Ecto neural progenitor cell (in vitro differentiated cells): ENCODE data around the gene CANX.
A peak's percentile ranks its signal among the peaks of the same experiment; 100 is the strongest.
"Not testable (repeated sequence)": the region's sequence is repeated elsewhere in the genome, so short reads cannot be mapped to it uniquely, and the experiment has no call there.

ENCODE experiments used
- DNase-seq: peaks from one replicate; pipeline ENCODE4 v3.0.0-alpha.2; 2018; ENCODE audit warnings: low spot score

CANX gene, protein sequence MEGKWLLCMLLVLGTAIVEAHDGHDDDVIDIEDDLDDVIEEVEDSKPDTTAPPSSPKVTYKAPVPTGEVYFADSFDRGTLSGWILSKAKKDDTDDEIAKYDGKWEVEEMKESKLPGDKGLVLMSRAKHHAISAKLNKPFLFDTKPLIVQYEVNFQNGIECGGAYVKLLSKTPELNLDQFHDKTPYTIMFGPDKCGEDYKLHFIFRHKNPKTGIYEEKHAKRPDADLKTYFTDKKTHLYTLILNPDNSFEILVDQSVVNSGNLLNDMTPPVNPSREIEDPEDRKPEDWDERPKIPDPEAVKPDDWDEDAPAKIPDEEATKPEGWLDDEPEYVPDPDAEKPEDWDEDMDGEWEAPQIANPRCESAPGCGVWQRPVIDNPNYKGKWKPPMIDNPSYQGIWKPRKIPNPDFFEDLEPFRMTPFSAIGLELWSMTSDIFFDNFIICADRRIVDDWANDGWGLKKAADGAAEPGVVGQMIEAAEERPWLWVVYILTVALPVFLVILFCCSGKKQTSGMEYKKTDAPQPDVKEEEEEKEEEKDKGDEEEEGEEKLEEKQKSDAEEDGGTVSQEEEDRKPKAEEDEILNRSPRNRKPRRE

DNA sequence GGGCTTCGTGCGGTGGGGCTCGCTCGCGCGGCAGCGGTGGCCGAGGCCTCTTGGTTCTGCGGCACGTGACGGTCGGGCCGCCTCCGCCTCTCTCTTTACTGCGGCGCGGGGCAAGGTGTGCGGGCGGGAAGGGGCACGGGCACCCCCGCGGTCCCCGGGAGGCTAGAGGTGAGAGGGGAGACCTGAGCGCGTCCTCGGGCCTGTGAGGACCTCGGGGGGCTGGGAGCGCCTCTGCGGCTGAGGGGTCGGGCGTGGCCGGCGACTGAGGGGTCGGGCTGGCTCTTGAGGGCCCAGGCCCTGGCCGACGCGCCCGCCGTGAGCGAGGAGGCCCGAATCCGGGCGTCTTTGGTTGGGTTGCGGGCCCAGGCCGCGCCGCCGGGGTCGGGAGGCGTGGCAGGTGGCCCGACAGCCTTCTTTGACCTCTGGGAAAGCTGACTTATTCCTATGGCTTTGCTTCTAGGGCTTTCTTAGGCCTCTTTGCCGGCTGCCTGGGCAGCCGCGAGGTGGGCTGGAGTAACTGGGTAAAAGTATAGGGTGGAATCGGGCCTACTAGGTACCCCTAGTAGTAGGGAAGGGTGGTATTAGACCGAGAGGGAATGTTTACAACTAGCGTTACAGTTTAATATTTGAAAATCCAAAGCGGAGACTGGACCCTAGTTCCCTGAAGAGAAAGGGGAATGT is at the start of gene CANX:
Gene CANX (plus strand): TSS at position 33 of the 681 bp plus-strand sequence. CDS start 6,715 bp downstream, outside the sequence.
- DNase-seq, result no peak

DNA sequence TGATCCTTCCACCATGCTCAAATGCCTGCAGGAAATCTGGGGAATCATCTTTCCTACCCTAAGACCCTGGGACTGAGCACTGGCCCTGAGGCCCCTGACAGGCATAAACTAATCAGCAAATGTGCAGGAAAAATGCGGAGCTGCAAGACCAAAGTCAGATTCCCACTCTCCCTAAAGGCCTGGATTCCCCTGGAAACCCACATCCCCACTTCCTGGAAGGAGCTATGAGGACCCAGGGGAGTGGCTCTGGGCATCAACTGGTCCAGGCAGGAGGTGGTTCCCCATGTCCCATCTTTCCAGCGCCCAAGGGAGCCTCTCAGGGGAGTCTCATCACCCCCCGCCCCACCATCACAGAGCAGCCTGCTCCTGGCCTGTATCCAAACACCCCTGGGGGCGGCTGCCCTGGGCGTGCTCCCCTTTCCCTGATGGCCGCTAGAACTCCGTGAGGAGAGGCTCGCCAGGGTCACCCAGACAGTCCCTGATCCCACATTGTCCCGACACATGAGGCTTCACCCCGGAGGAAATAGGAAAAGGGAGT is 49.5 kb upstream of the CANX start:
- not testable (repeated sequence) for DNase-seq

DNA sequence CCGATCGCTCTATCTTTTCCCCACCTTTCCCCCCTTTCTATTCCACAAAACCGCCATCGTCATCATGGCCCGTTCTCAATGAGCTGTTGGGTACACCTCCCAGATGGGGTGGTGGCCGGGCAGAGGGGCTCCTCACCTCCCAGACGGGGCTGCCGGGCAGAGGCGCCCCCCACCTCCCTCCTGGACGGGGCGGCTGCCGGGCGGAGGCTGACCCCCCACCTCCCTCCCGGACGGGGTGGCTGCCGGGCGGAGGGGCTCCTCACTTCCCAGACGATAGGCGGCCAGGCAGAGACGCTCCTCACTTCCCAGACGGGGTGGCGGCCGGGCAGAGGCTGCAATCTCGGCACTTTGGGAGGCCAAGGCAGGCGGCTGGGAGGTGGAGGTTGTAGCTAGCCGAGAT is 48.5 kb upstream of the CANX start:
- DNase-seq, result not testable (repeated sequence)

DNA sequence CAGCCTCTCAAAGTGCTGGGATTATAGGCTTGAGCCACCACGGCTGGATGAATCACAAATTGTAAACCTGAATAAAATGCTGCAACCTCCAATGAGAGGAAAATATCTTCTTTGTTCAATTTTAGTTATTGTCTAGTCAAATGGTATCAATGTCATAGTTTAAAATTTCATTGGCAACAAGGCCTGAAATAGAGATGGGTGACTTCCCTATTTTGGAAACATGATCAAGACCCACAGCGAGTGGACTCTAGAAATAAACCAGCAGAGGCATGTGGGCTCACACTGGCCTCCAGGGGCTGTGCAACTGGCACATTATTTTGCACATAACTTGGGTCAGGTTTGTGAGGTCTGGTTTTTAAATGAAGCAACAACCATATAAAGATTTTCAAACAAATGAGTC is 45.6 kb upstream of the CANX start:
- DNase-seq, result not testable (repeated sequence)

DNA sequence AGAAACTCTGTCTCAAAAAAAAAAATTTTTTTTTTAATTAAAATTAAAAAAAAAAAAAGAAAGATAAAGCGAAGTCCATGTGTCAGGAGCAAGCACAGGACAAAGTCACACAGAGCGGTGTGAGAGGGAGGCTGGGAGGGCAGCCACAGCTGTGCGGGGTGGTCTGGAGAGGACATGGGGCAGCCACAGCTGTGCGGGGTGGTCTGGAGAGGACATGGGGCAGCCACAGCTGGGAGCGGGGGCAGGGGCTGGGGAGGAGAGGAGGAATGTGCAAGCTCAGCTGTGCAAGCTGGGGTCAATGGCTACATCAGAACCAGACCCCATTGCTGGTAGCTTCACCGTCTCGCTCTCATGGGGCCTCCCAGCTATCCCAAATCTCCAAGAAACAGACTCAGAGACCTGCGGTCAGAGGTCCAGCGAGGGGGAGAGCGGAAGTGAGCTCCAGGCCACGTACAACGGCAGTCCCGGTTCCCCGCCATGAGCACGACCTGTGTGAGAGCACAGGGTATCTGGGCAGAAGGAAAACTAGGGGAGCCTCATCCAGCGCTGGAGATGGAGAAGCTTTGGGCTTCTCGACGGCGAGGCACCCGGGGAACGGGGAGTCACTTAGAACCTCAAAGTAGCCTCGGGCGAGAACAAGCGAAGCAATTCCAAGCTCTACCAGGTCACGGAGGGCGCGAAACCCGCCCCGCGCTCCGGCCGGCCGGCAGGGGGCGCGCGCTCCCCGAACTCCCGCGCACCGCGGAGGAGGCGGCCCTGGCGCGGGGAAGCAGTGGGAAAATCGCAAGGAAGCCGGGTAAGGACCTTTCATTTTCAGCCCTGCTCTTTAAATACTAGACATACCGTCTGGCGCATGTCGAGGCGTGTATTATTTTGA is 41.2 kb upstream of the CANX start:
- not testable (repeated sequence) for DNase-seq

DNA sequence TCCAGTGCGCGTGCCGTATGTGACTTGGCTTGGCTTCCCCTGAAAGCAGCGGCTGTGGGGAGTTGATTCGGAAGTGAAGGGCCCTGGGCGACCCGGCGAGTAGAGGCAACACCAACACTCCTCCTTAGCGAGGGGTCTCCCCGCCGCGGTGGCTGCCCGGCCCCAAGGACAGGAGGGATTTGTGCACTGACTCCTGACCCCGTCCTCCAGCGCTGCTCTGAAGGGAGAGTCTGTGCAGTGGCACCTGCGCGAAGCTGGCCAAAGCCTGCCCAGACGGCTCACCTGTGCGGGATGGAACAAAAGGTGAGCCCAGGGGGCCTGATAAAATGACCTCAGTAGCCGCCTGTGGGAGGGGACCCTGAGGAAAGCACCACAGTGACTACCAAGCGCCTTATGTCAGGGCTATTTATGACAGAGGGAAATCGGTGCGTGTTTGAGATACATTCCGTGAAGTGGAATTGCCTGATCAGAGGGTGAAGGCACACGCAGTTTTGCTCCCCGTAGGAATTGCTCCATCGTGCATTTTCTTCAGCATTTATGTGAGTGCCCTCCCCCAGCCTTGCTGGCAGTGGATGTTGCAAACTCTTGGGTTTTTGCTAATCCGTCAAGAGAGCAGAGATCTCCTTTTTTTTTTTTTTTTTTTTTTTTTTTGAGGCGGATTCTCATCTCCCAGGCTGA is 40.4 kb upstream of the CANX start:
- DNase-seq, result not testable (repeated sequence)

DNA sequence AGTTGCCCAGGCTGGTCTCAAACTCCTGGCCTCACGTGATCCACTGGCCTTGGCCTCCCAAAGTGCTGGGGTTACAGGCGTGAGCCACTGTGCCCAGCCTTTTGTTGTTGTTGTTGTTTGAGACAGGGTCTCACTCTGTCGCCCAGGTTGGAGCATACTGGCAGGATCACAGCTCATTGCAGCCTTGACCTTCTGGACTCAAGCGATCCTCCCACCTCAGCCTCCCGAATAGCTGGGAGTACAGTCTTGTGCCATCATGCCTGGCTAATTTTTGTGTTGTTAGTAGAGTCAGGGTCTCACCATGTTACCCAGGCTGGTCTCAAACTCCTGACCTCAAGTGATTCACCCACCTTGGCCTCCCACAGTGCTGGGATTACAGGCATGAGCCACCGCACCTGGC is 37.1 kb upstream of the CANX start:
- not testable (repeated sequence) for DNase-seq

DNA sequence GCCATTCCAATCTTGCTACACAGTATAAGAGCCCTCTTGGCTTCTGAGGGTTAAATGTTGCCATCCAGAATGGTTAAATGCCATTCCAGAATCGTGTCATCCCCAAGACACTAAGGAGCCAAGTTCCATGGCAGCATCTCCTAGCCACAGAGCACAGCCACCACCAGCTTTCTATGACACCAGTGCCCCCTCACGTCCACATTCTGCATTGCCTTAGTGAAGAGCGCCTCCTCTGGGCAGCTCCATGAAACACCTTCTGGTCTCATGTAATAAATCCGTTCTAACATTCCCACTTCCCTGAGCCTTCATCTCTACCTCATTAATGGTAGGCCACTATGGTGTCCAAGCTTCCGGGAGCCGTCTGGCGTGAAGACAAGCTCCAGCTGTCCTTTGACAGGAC is 30.4 kb upstream of the CANX start:
- peak; percentile 78 for DNase-seq

DNA sequence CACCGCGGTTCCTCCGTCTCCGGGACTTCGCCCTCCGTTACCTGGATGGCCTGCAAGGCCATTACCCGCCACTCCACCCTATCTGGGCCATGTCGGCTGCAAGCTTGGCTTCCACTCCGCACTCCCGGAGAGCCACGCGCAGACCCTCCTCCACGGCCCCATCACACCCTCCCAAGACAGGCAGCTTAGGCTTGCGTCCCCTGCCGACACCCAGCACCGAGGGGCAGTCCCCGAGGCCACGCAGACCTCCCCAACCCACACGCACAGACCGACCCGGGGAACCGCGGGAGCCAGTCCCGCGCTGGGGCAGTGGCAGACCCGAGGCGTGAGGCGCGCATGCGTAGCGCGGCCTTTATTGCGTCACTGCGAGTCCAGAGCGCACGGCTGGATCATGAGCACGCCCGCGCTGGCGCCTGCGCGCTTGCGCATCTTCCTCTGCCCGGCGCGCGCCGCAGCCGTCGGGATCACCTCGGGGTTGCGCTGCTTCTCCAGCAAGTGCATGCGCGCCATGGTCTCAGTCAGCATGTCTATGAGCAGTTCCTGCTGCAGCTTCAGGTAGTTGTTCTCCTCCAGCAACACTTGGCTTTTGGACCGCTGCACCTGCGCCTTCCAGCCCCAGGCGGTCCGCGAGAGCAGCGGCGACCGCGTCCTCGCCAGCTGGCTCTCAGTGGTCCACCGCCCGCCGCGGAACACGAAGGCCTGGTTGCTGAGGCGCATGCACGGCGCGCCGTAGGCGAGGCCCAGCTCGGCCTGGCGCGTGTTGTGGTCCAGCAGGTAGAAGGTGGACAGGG is 20.3 kb upstream of the CANX start:
- DNase-seq, result peak; percentile 95

DNA sequence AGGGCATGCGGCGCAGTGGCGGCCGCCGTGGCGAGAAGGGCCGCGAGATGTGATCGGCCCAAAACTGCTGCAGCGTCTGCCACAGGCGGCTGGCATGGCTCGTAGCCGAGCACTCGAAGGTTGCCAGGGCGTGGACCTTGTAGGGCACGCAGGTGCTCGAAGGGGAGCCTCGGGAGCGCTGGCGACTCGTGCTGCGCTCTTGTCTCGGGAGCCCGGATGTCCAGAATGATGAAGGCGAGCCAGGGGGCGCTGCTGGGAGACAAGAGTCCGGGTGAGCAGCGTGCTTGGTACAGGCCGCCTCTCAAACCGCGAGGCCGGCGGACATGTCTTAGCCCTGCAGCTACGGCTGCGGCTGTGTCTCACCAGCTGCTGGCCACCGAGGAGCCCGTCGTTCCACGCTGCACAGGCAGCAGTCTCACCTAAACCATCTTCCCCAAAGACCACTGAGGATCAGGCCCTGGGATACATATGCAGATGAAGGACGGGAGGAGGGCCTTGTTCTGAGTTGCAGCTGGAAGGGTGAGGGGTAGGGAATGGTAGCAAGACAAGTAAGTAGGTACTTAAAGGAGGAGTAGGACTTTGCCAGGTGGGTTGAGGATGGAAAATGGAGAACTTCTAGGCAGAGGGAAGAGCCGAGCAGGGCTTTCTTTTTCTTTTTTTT is 19.6 kb upstream of the CANX start:
- peak; percentile 80 for DNase-seq

DNA sequence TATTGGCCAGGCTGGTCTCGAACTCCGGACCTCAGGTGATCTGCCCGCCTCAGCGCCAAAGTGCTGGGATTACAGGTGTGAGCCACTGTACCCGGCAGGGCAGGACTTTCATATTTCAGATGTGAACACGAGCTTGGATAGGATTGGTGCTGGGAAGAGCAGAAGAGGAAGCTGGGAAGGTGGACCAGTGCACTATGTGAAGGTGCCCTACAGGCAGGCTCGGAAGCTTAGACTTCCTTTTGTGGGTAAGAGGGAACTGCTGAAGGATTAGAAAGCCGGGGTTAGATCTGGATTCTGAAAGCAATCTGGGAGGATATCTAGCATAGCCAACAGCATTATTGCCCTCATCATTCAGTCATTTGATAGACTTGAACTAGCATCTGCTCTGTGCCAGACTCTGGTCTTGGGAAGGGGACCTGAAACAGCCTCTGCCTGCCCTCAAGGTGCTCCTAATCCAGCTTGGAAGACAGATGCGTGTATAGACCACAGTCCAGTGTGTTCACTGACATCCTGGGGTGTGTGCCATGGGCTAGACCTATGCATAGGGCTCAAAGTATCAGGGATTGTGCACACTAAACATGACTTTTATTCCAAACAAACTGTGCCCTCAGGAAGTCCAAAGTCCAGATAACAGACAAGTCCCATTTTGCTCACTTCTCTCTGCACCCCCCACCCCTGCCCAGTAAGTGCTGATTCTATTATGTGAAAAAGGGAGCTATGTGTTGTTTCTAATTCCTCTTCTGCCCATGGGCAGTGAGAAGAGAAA is 18.6 kb upstream of the CANX start:
- no peak for DNase-seq

DNA sequence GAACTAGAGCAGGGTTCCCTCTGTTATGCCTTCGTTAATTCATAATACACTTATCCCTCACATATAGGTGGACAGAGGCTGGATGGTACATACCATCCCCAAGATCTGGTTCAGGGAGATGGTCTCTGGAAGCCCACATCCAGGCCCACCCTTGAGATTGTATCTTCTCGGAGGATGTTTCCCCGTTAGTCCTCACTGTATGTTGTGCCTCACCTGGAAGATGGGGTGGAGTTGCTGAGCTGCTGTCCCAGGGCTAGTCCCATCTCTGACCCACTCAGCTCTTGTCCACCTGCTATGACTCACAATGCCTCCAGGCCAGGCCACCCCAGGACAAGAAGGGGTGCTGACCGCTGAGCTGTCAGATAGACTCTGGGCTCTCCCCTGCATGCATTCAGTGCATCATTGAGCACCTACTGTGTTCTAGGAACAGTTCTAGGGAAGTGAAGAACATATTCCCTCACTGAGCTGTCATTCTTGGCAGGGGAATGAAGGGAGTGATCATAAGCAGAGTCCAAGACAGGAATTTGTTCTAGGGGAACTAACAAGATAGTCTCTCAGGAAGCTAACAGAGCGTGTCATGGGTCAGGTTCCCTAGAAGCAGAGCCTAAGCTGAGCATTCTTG is 17.9 kb upstream of the CANX start, which contains the start of gene CBY3:
Gene CBY3 (minus strand): TSS at position 255 of the 622 bp plus-strand sequence. CDS start 116 bp downstream, at position 139.
- DNase-seq, result no peak

DNA sequence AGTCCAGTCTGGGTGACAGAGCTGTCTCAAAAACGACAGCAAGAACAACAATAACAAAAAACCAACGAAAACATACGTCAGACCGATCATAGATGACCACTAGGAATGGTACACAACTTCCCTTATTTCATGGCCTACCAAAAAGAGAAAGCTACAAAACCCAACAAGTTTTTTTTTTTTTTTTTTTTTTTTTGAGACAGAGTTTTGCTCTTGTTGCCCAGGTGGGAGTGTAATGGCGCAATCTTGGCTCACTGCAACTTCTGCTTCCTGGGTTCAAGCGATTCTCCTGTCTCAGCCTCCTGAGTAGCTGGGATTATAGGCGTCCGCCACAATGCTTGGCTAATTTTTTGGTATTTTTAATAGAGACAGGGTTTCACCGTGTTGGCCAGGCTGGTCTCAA is 9.6 kb upstream of the CANX start:
- DNase-seq, result not testable (repeated sequence)

DNA sequence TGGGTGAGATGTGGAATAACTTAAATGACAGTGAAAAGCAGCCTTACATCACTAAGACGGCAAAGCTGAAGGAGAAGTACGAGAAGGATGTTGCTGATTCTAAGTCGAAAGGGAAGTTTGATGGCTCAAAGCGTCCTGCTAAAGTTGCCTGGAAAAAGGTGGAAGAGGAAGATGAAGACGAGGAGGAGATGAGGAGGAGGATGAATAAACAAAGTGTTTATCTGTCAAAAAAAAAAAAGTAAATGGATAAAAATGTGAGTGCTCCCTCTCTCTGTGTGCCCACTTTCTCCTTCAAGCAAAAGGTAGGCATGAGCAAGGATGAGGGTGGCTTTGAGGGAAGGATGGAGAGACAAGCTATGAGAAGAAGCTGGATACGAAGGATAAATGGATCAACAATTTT is 4.2 kb upstream of the CANX start:
- DNase-seq, result no peak

DNA sequence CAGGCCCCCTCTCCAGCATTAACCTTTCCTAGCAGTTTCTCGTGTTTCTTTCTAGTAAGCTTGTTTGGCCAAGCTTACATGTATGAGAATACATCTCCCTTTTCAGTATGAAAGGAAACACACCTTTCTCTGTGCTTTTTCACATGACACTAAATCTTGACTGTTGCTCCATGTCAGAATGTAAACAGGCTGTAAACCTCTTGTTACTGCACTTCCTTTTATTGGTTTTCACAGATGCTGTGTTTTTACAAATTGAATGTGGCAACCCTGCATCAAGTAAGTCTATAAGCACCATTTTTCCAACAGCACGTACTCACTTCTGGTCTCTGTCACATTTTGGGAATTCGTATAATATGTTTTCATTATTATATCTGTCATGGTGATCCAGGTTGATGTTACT is 2.2 kb upstream of the CANX start:
- no peak for DNase-seq

DNA sequence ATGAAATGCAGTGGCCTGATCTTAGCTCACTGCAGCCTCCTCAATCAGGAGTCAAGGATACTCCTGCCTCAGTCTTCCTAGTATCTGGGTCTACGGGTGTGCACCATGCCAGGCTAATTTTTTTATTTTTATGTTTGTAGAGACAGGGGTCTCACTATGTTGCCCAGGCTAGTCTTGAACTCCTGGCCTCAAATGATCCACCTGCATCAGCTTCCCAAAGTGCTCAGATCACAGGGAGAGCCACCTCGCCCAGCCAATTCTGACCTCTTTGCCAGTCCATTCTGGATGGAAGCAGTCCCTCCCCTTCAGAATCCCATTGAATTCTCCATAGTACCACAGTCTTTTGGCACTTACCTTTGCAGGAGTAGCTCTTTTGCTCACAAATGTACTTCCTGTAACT is 1.7 kb upstream of the CANX start:
- no peak for DNase-seq

DNA sequence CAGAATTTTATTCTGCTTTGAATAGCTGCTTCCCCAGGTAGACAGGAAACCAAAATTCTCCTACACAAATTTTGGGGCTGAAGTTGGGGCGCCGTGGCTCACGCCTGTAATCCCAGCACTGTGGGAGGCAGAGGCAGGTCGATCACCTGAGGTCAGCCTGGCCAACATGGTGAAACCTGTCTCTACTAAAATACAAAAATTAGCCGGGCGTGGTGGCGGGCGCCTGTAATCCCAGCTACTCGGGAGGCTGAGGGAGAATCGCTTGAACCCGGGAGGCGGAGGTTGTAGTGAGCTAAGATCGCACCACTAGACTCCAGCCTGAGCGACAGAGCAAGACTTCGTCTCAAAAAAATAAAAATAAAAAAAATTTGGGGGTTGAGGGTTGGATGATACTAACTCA is 1.2 kb upstream of the CANX start:
- not testable (repeated sequence) for DNase-seq
